ENCODE measurements around the gene MAPK8IP3.

The MAPK8IP3 gene

GRCh38 chr16:1707193-1707790, 1.3 kb downstream of the MAPK8IP3 start:
- peaks cover 56% of the 10 kb centered on the region for H3K4me1 ChIP-seq (ENCODE audit: control insufficient read depth, low read length)
- peak overlapping the region; percentile 69 for H3K27ac ChIP-seq (ENCODE audit: low read depth, low read length)
- peaks cover 28% of the 10 kb centered on the region for H3F3A ChIP-seq (ENCODE audit: control insufficient read depth, insufficient read depth)
- H3K27me3 ChIP-seq (ENCODE audit: control insufficient read depth, low read length) = no peaks in the 10 kb centered on the region
- peaks cover 71% of the 10 kb centered on the region for H3K79me2 ChIP-seq (ENCODE audit: control insufficient read depth, low read length)
- H3K4me2 ChIP-seq (ENCODE audit: low read length) = peak overlapping the region; percentile 98
- H3K9me3 ChIP-seq (ENCODE audit: control insufficient read depth, insufficient read depth, low read length) = no peaks in the 10 kb centered on the region
- no peaks in the 10 kb centered on the region for H3K9me2 ChIP-seq (replicated peaks; ENCODE audit: control insufficient read depth, low read length)
- peaks cover 42% of the 10 kb centered on the region for H3K36me3 ChIP-seq (ENCODE audit: control insufficient read depth, low read length)
- H3K4me3 ChIP-seq (ENCODE audit: low read length) = peak overlapping the region; percentile 88
- TF ChIP-seq CTCF (IDR thresholded peaks at IDR 0.05; ENCODE audit: low read depth, low read length, poor library complexity, severe bottlenecking) (no peak), EZH2phosphoT487 (IDR thresholded peaks at IDR 0.05; ENCODE audit: borderline replicate concordance, low read length) (no peak)
- peaks cover 12% of the 10 kb centered on the region; the same call in 1 of the 2 replicates for H4K20me1 ChIP-seq (ENCODE audit: control insufficient read depth, insufficient read depth, low read depth, low read length)

GRCh38 chr16:1708083-1708767, 2.2 kb downstream of the MAPK8IP3 start:
- H3K4me3 ChIP-seq (ENCODE audit: low read length) = peak overlapping the region; percentile 88
- H3K36me3 ChIP-seq (ENCODE audit: control insufficient read depth, low read length) = peaks cover 40% of the 10 kb centered on the region
- peaks cover 81% of the 10 kb centered on the region for H3K79me2 ChIP-seq (ENCODE audit: control insufficient read depth, low read length)
- H4K20me1 ChIP-seq (ENCODE audit: control insufficient read depth, insufficient read depth, low read depth, low read length) = peaks cover 12% of the 10 kb centered on the region; the same call in 1 of the 2 replicates
- H3K4me2 ChIP-seq (ENCODE audit: low read length) = peak overlapping the region; percentile 98
- TF ChIP-seq EZH2phosphoT487 (IDR thresholded peaks at IDR 0.05; ENCODE audit: borderline replicate concordance, low read length) = no peak
- no peak for TF ChIP-seq CTCF (IDR thresholded peaks at IDR 0.05; ENCODE audit: low read depth, low read length, poor library complexity, severe bottlenecking)
- no peaks in the 10 kb centered on the region for H3K9me2 ChIP-seq (replicated peaks; ENCODE audit: control insufficient read depth, low read length)
- H3K27me3 ChIP-seq (ENCODE audit: control insufficient read depth, low read length) = no peaks in the 10 kb centered on the region
- no peak overlapping the region for H3K27ac ChIP-seq (ENCODE audit: low read depth, low read length)
- H3F3A ChIP-seq (ENCODE audit: control insufficient read depth, insufficient read depth) = peaks cover 30% of the 10 kb centered on the region
- H3K4me1 ChIP-seq (ENCODE audit: control insufficient read depth, low read length) = peaks cover 66% of the 10 kb centered on the region
- no peaks in the 10 kb centered on the region for H3K9me3 ChIP-seq (ENCODE audit: control insufficient read depth, insufficient read depth, low read length)

GRCh38 chr16:1708768-1709180, 2.8 kb downstream of the MAPK8IP3 start:
- no peak for TF ChIP-seq CTCF (IDR thresholded peaks at IDR 0.05; ENCODE audit: low read depth, low read length, poor library complexity, severe bottlenecking)
- TF ChIP-seq EZH2phosphoT487 (IDR thresholded peaks at IDR 0.05; ENCODE audit: borderline replicate concordance, low read length) = no peak
- H3K36me3 ChIP-seq (ENCODE audit: control insufficient read depth, low read length) = peaks cover 40% of the 10 kb centered on the region
- H3K9me3 ChIP-seq (ENCODE audit: control insufficient read depth, insufficient read depth, low read length) = no peaks in the 10 kb centered on the region
- peak overlapping the region; percentile 98 for H3K4me2 ChIP-seq (ENCODE audit: low read length)
- no peaks in the 10 kb centered on the region for H3K9me2 ChIP-seq (replicated peaks; ENCODE audit: control insufficient read depth, low read length)
- peaks cover 12% of the 10 kb centered on the region; the same call in 1 of the 2 replicates for H4K20me1 ChIP-seq (ENCODE audit: control insufficient read depth, insufficient read depth, low read depth, low read length)
- no peak overlapping the region for H3K27ac ChIP-seq (ENCODE audit: low read depth, low read length)
- no peaks in the 10 kb centered on the region for H3K27me3 ChIP-seq (ENCODE audit: control insufficient read depth, low read length)
- H3K4me1 ChIP-seq (ENCODE audit: control insufficient read depth, low read length) = peaks cover 71% of the 10 kb centered on the region
- peak overlapping the region; percentile 88; the same call in 1 of the 2 replicates for H3K4me3 ChIP-seq (ENCODE audit: low read length)
- H3F3A ChIP-seq (ENCODE audit: control insufficient read depth, insufficient read depth) = peaks cover 34% of the 10 kb centered on the region
- peaks cover 82% of the 10 kb centered on the region for H3K79me2 ChIP-seq (ENCODE audit: control insufficient read depth, low read length)

Measured in DOHH2 (cell line).